Tongue (tissue), 2 donors: ENCODE data around the gene ZCCHC9. TPM values are rescaled to one million over a fixed set of nuclear protein-coding genes. Genes with fewer than 3 reads are reported as not detected.

Source experiments
- DNase-seq: peaks from one replicate; pipeline ENCODE4 v3.0.0-alpha.2; 2015
- total RNA-seq: library from RNA; depleted of rRNA; stranded (reverse); fragments of >200 nt; gene quantifications from one replicate; pipeline ENCODE4 v1.2.3, GENCODE V29; 2014

Gene ZCCHC9
- total RNA-seq, 1 donor from 2014 or later, result 25.3 TPM

GRCh38 chr5:81359881-81360280 lies 58.5 kb downstream of the ZCCHC9 start:
- DNase-seq, result no peak

DNA sequence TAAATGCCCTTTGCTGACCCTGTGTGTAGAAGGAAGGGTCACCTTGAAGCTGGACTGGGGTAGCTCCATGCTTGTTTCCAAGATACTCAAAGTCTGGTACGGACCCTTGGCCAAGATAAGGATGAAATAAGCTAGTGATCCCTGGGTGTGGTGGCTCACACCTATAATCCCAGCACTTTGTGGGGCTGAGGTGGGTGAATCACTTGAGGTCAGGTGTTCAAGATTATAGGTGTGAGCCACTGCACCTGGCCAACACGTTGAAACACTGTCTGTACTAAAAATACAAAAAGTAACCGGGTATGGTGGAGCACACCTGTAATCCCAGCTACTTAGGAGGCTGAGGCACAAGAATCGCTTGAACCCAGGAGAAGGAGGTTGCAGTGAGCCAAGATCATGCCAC lies 59.3 kb downstream of the ZCCHC9 start:
- no peak for DNase-seq

DNA sequence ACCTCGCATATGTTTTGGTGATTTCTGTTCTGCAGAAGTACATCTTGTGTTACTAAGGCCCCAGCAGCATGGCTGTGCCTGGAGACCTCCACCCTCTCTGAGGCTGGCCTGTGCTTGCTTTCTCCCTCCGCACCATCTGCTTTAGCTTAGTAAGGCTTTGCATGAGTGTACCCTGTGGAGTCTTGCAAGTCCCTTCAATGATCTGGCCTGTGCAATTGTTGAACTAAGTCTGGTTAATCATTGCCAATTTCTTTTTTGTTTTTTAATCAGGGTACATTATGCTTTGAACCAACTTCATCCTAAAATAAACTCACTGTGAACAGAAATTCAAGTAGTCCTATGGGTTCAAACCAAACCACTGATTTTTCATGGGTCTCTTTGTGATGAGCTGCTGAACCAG lies 60.2 kb downstream of the ZCCHC9 start:
- DNase-seq, result no peak

Other genes starting within 250 kb of the ZCCHC9 start
- gene CKMT2, start 68.3 kb upstream of the ZCCHC9 start, total RNA-seq, result 287 TPM
- not detected for gene ACOT12, start 92.5 kb downstream of the ZCCHC9 start, total RNA-seq